Natural killer cell (primary cell): ENCODE results near the gene NOP14. TPM values are rescaled to one million over a fixed set of nuclear protein-coding genes. Genes with fewer than 3 reads are reported as not detected.
A peak's percentile ranks its signal among the peaks of the same experiment; 100 is the strongest.
"Not testable (repeated sequence)": the region's sequence is repeated elsewhere in the genome, so short reads cannot be mapped to it uniquely, and the experiment has no call there.

ENCODE experiments used
- ATAC-seq, 3 donors: fragments of 150-1000 bp in 2 of 3; fragments of 200-7000 bp in 1 of 3; cut with Tn5 transposase; 1 replicate in 1 of 3; 2 replicates in 2 of 3; pipeline ENCODE4 v1.10.0; 2021; ENCODE audit warnings: mild to moderate bottlenecking in 2 of 3, moderate library complexity in 2 of 3
- DNase-seq, 2 donors: peaks; one replicate each; pipeline versions ENCODE4 v3.0.0 to v3.0.0-alpha.2; 2013 to 2021; ENCODE audit warnings: mixed read lengths in 1 of 2
- H3K27ac ChIP-seq: one replicate; pipeline ENCODE4 v1.5.1; 2013; ENCODE audit warnings: mild to moderate bottlenecking, low read length
- H3K27me3 ChIP-seq: one replicate; pipeline ENCODE4 v1.6.1; 2013; ENCODE audit warnings: low read length; ENCODE audit not compliant: control insufficient read depth, insufficient read depth
- H3K36me3 ChIP-seq: one replicate; pipeline ENCODE4 v1.6.1; 2013; ENCODE audit warnings: low read length; ENCODE audit not compliant: control insufficient read depth, insufficient read depth
- H3K4me1 ChIP-seq: one replicate; pipeline ENCODE4 v1.6.1; 2013; ENCODE audit warnings: low read length; ENCODE audit not compliant: control insufficient read depth, insufficient read depth
- H3K4me3 ChIP-seq: one replicate; pipeline ENCODE4 v1.5.1; 2013; ENCODE audit warnings: low read length
- H3K9me3 ChIP-seq: one replicate; pipeline ENCODE4 v1.6.1; 2013; ENCODE audit warnings: low read length; ENCODE audit not compliant: control insufficient read depth, insufficient read depth
- H3K27ac Mint-ChIP-seq, 2 donors: one replicate each; pipeline ENCODE4 v1.8.0; 2022; ENCODE audit warnings: mild to moderate bottlenecking in 2 of 2, mixed read lengths in 2 of 2, moderate library complexity in 1 of 2
- H3K27me3 Mint-ChIP-seq, 2 donors: one replicate each; pipeline ENCODE4 v1.8.0; 2022; ENCODE audit warnings: low read depth in 2 of 2, mixed read lengths in 2 of 2
- H3K36me3 Mint-ChIP-seq: one replicate; pipeline ENCODE4 v1.8.0; 2022; ENCODE audit warnings: mixed read lengths
- H3K4me1 Mint-ChIP-seq, 2 donors: one replicate each; pipeline ENCODE4 v1.8.0; 2022; ENCODE audit warnings: mixed read lengths in 2 of 2
- H3K4me3 Mint-ChIP-seq: one replicate; pipeline ENCODE4 v1.8.0; 2022; ENCODE audit warnings: mild to moderate bottlenecking, moderate library complexity, mixed read lengths
- H3K9me3 Mint-ChIP-seq, 2 donors: one replicate each; pipeline ENCODE4 v1.8.0; 2022; ENCODE audit warnings: mixed read lengths in 2 of 2
- CTCF ChIP-seq: fragments of 200-600 bp; IDR thresholded peaks from one replicate; pipeline ENCODE4 v1.8.0; 2022; ENCODE audit warnings: antibody characterized with exemption
- WGBS: methylation state at CpG from one replicate; pipeline ENCODE4 v1.1.7; 2013; ENCODE audit warnings: missing lambda C conversion rate; ENCODE audit not compliant: insufficient coverage; 5-methylcytosine and 5-hydroxymethylcytosine counted together
- intact Hi-C: fragments of 100-400 bp; cut with micrococcal nuclease; formaldehyde crosslinking; loops from one replicate; pipeline ENCODE4 v1.14.2; 2022
- total RNA-seq, 4 donors: library from RNA; stranded (reverse); fragments of 120-200 nt in 1 of 4; gene quantifications; one replicate each; pipeline versions ENCODE4 v1.2.3 to v1.2.4, GENCODE V29; 2013 to 2022

The NOP14 gene
- total RNA-seq, 3 donors from 2014 or later (not counting 1 experiment from before 2014, with no cell fraction given), result 20.9 to 25.0 (median 21.1) TPM

- peaks cover 24% of the 10 kb centered on the region for H3K4me1 ChIP-seq
- peaks cover 0 to 4% of the 10 kb centered on the region in 2 donors for H3K9me3 Mint-ChIP-seq
- H3K27ac ChIP-seq, result no peak overlapping the region
- intact Hi-C loops, result no loop called here
- 94% methylated on average over 8 of the region's 8 CpGs for WGBS
- no peak overlapping the region for H3K4me3 ChIP-seq
- peak overlapping the region; percentile 59 to 87 for H3K27ac Mint-ChIP-seq
- H3K4me3 Mint-ChIP-seq, result no peak overlapping the region
- DNase-seq (no peak), ATAC-seq (no peak)
- H3K36me3 Mint-ChIP-seq, result peaks cover 13% of the 10 kb centered on the region
- H3K27me3 Mint-ChIP-seq, result no peaks in the 10 kb centered on the region
- TF ChIP-seq CTCF, result no peak
- H3K9me3 ChIP-seq, result no peaks in the 10 kb centered on the region
- H3K4me1 Mint-ChIP-seq, result peaks cover 40 to 46% of the 10 kb centered on the region in 2 donors
- H3K27me3 ChIP-seq, result no peaks in the 10 kb centered on the region
- H3K36me3 ChIP-seq, result peaks cover 61% of the 10 kb centered on the region
Measured at GRCh38 chr4:2924286-2924685, 38.9 kb downstream of the NOP14 start.

GRCh38 chr4:2923668-2924173, 39.5 kb downstream of the NOP14 start:
- H3K9me3 ChIP-seq, result no peaks in the 10 kb centered on the region
- no peaks in the 10 kb centered on the region for H3K27me3 ChIP-seq
- intact Hi-C loops, result no loop called here
- Mint-ChIP-seq H3K9me3 (peaks cover 0 to 4% of the 10 kb centered on the region in 2 donors), H3K27ac (peak overlapping the region; percentile 58 to 87), H3K36me3 (peaks cover 14% of the 10 kb centered on the region), H3K4me3 (peak overlapping the region; percentile 72), H3K27me3 (no peaks in the 10 kb centered on the region), H3K4me1 (peaks cover 42 to 46% of the 10 kb centered on the region in 2 donors)
- DNase-seq (no peak), ATAC-seq (no peak)
- H3K4me1 ChIP-seq, result peaks cover 24% of the 10 kb centered on the region
- no peak overlapping the region for H3K4me3 ChIP-seq
- no peak for TF ChIP-seq CTCF
- WGBS, result 88% methylated on average over 14 of the region's 16 CpGs
- H3K27ac ChIP-seq, result peak overlapping the region; percentile 50
- peaks cover 56% of the 10 kb centered on the region for H3K36me3 ChIP-seq

DNA sequence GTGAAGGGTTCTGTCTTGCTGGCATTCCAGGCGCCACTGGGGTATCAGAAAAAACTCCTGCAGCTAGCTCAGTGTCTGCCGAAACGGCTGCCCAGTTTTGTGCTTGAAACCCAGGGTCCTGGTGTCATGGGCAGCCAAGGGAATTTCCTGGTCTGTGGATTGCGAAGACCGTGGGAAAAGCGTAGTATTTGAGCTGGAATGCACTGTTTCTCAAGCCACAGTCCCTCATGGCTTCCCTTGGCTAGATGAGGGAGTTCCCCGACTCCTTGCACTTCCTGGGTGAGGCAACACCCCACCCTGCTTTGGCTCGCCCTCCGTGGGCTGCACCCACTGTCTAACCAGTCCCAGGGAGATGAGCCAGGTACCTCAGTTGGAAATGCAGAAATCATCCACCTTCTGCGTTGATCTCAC, 40.1 kb downstream of the NOP14 start:
- H3K36me3 ChIP-seq, result peaks cover 50% of the 10 kb centered on the region
- DNase-seq, result peak in 1 of 2 donors; percentile 39
- H3K9me3 Mint-ChIP-seq, result peaks cover 0 to 4% of the 10 kb centered on the region in 2 donors
- TF ChIP-seq CTCF, result no peak
- H3K27ac ChIP-seq, result peak overlapping the region; percentile 50
- no peak overlapping the region for H3K4me3 ChIP-seq
- intact Hi-C loops, result no loop called here
- H3K4me1 ChIP-seq, result peaks cover 24% of the 10 kb centered on the region
- no peaks in the 10 kb centered on the region for H3K27me3 ChIP-seq
- peak overlapping the region; percentile 72 for H3K4me3 Mint-ChIP-seq
- H3K36me3 Mint-ChIP-seq, result peaks cover 14% of the 10 kb centered on the region
- H3K4me1 Mint-ChIP-seq, result peaks cover 47 to 48% of the 10 kb centered on the region in 2 donors
- H3K9me3 ChIP-seq, result no peaks in the 10 kb centered on the region
- peak overlapping the region; percentile 58 to 87 for H3K27ac Mint-ChIP-seq
- no peaks in the 10 kb centered on the region for H3K27me3 Mint-ChIP-seq
- 68% methylated on average over 10 of the region's 10 CpGs for WGBS
- peak in 2 of 3 donors; percentile 55 to 65 for ATAC-seq

DNA sequence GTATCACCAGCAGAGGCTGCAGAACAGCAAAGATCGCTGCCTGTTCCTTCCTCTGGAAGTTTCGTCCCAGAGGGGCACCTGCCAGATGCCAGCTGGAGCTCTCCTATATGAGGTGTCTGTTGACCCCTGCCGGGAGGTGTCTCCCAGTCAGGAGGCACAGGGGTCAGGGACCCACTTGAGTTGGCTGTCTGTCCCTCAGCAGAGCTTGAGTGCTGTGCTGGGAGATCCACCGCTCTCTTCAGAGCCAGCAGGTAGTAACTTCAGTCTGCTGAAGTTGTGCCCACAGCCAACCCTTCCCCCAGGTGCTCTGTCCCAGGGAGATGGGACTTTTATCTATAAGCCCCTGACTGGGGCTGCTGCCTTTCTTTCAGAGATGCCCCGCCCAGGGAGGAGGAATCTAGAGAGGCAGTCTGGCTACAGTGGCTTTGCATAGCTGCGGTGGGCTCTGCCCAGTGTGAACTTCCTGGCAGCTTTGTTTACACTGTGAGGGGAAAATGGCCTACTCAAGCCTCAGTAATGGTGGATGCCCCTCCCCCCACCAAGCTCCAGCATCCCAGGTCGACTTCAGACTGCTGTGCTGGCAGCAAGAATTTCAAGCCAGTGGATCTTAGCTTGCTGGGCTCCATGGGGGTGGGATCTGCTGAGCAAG, 40.6 kb downstream of the NOP14 start:
- 50% methylated on average over 7 of the region's 7 CpGs for WGBS
- DNase-seq (peak; percentile 61 to 69), ATAC-seq (peak in 2 of 3 donors; percentile 61 to 75)
- H3K9me3 ChIP-seq, H3K4me3 ChIP-seq, H3K9me3 Mint-ChIP-seq, H3K27me3 ChIP-seq, H3K27me3 Mint-ChIP-seq, intact Hi-C loops: not testable (repeated sequence)
- H3K4me1 Mint-ChIP-seq, result peaks cover 53 to 54% of the 10 kb centered on the region in 2 donors
- Histone ChIP-seq H3K27ac (peak overlapping the region; percentile 67), H3K36me3 (peaks cover 44% of the 10 kb centered on the region), H3K4me1 (peaks cover 24% of the 10 kb centered on the region)
- H3K36me3 Mint-ChIP-seq, result peaks cover 15% of the 10 kb centered on the region
- H3K4me3 Mint-ChIP-seq, result peak overlapping the region; percentile 72
- peak overlapping the region; percentile 58 to 87 for H3K27ac Mint-ChIP-seq

DNA sequence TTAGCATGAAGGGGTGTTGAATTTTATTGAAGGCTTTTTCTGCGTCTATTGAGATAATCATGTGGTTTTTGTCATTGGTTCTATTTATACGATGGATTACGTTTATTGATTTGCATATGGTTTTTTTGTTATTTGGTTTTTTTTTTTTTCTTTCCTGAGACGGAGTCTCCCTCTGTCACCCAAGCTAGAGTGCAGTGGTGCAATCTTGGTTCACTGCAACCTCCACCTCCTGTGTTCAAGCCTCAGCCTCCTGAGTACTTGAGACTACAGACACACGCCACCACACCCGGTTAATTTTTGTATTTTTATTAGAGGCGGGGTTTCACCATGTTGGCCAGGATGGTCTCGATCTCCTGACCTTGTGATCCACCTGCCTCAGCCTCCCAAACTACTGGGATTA, 44.5 kb downstream of the NOP14 start:
- H3K27me3 ChIP-seq, H3K4me3 ChIP-seq, H3K27ac ChIP-seq, intact Hi-C loops, ATAC-seq, H3K4me3 Mint-ChIP-seq, DNase-seq, H3K9me3 ChIP-seq, H3K27me3 Mint-ChIP-seq, H3K9me3 Mint-ChIP-seq: not testable (repeated sequence)
- peaks cover 27% of the 10 kb centered on the region for H3K36me3 Mint-ChIP-seq
- H3K27ac Mint-ChIP-seq, result peak overlapping the region; percentile 79 to 87
- H3K36me3 ChIP-seq, result peaks cover 24% of the 10 kb centered on the region
- peaks cover 33% of the 10 kb centered on the region for H3K4me1 ChIP-seq
- 87% methylated on average over 7 of the region's 8 CpGs for WGBS
- H3K4me1 Mint-ChIP-seq, result peaks cover 67 to 68% of the 10 kb centered on the region in 2 donors

- Histone ChIP-seq H3K36me3 (peaks cover 24% of the 10 kb centered on the region), H3K4me1 (peaks cover 28% of the 10 kb centered on the region)
- Mint-ChIP-seq H3K27ac (peak overlapping the region; percentile 79 to 87), H3K36me3 (peaks cover 27% of the 10 kb centered on the region), H3K4me1 (peaks cover 63 to 64% of the 10 kb centered on the region in 2 donors)
- H3K27ac ChIP-seq, H3K27me3 ChIP-seq, H3K27me3 Mint-ChIP-seq, DNase-seq, H3K9me3 Mint-ChIP-seq, H3K4me3 Mint-ChIP-seq, ATAC-seq, H3K9me3 ChIP-seq, H3K4me3 ChIP-seq, intact Hi-C loops: not testable (repeated sequence)
- WGBS, result no CpG with 5 or more reads among the region's 2 CpGs
Measured at GRCh38 chr4:2918300-2918699, 44.9 kb downstream of the NOP14 start.
